Kidney epithelial cell (primary cell): Measurements from ENCODE around the gene ENC1. TPM values are rescaled to one million over a fixed set of nuclear protein-coding genes. Genes with fewer than 3 reads are reported as not detected.

Experiments
- DNase-seq: peaks from one replicate; pipeline ENCODE4 v3.0.0-alpha.2; 2010; ENCODE audit warnings: low read depth
- H3K27me3 ChIP-seq: 2 replicates; pipeline ENCODE4 v1.6.0; 2011; ENCODE audit warnings: low read length; ENCODE audit not compliant: control insufficient read depth, insufficient read depth
- H3K36me3 ChIP-seq: 2 replicates; pipeline ENCODE4 v1.5.1; 2011; ENCODE audit warnings: low read length; ENCODE audit not compliant: control insufficient read depth, insufficient read depth
- H3K4me3 ChIP-seq: 2 replicates; pipeline ENCODE4 v1.5.1; 2011; ENCODE audit warnings: low read depth, mild to moderate bottlenecking, control low read depth, low read length
- CTCF ChIP-seq: IDR thresholded peaks from 2 replicates; pipeline ENCODE4 v1.5.1; 2011; ENCODE audit warnings: mild to moderate bottlenecking, moderate library complexity, low read length, control low read depth, inconsistent platforms; ENCODE audit not compliant: insufficient read depth, poor library complexity, severe bottlenecking
- total RNA-seq: library from RNA; depleted of rRNA; stranded (reverse); fragments of >200 nt; gene quantifications from 2 replicates; pipeline ENCODE4 v1.2.3, GENCODE V29; 2015

ENC1 gene
- total RNA-seq, 1 donor from 2014 or later, result 72.5 TPM

DNA sequence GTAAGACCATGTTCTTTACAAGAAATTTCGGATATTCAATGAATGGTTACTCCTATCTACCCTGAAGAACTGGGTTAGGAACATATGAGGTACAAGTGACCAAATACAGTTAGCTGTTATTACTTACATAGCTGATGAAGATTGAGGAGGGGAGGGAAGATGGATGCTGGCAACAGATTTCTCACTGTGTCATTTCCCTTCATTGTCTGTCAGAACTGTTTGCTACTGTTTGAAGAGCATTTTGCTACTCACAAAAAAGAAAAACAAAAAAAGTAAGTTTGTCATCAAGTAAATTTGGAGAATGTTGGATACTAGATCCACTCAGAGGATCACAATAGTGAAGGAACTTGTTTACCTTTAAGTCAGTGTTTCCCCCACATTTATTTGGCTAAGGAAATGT, 53.7 kb downstream of the ENC1 start:
- Histone ChIP-seq H3K36me3 (no peaks in the 10 kb centered on the region), H3K4me3 (no peak overlapping the region), H3K27me3 (no peaks in the 10 kb centered on the region)
- no peak for TF ChIP-seq CTCF
- DNase-seq, result no peak

GRCh38 chr5:74582853-74583252, 57.7 kb downstream of the ENC1 start:
- TF ChIP-seq CTCF, result no peak
- no peaks in the 10 kb centered on the region for H3K36me3 ChIP-seq
- no peak overlapping the region for H3K4me3 ChIP-seq
- DNase-seq, result no peak
- no peaks in the 10 kb centered on the region for H3K27me3 ChIP-seq

GRCh38 chr5:74581988-74582365, 58.6 kb downstream of the ENC1 start:
- TF ChIP-seq CTCF, result no peak
- H3K4me3 ChIP-seq, result no peak overlapping the region
- no peaks in the 10 kb centered on the region for H3K27me3 ChIP-seq
- H3K36me3 ChIP-seq, result no peaks in the 10 kb centered on the region
- DNase-seq, result no peak

DNA sequence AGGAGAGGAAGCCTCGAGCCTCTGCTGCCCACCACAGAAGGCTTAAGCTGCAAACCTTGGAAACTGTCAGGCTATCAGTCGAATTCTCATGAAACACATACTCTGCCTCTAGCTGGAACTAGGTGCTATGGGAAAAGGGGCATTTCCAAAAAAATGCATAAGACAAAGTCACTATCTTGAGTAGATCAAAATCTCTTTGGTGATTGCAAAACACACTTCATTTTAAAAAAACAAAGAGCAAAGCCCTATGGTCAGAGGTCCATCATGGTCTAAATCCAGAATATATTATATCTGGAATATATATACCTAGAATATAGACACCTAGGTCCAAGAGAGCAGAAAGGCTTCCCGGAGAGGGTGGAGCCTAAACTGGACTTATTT, 59.8 kb downstream of the ENC1 start:
- Histone ChIP-seq H3K27me3 (no peaks in the 10 kb centered on the region), H3K4me3 (no peak overlapping the region), H3K36me3 (no peaks in the 10 kb centered on the region)
- TF ChIP-seq CTCF, result no peak
- no peak for DNase-seq

- no peak for TF ChIP-seq CTCF
- H3K36me3 ChIP-seq, result no peaks in the 10 kb centered on the region
- H3K4me3 ChIP-seq, result no peak overlapping the region
- no peaks in the 10 kb centered on the region for H3K27me3 ChIP-seq
- no peak for DNase-seq
These were observed 61.3 kb downstream of the ENC1 start for GRCh38 chr5:74579215-74579614.

GRCh38 chr5:74578356-74579044, 62.0 kb downstream of the ENC1 start:
- H3K27me3 ChIP-seq, result no peaks in the 10 kb centered on the region
- no peaks in the 10 kb centered on the region for H3K36me3 ChIP-seq
- no peak overlapping the region for H3K4me3 ChIP-seq
- TF ChIP-seq CTCF, result no peak
- no peak for DNase-seq
